ENCODE measurements around the gene GOLT1A. TPM values are rescaled to one million over a fixed set of nuclear protein-coding genes. Genes with fewer than 3 reads are reported as not detected.

Gene GOLT1A
- total and polyA plus RNA-seq, 4 donors: 14.1 to 103 (median 52.7) TPM

- Histone ChIP-seq H3K9ac (ENCODE audit: low read depth in 1 of 2, low read length in 2 of 2) (no peak overlapping the region), H3K27ac (ENCODE audit: low read depth in 1 of 2, low read length in 2 of 2) (peak overlapping the region; percentile 73 to 95), H3K4me1 (ENCODE audit: control insufficient read depth in 4 of 4, insufficient read depth in 4 of 4, low read length in 3 of 4) (peaks cover 6 to 58% (median 43%) of the 10 kb centered on the region in 4 donors), H3K36me3 (ENCODE audit: control insufficient read depth in 4 of 4, insufficient read depth in 3 of 4, low read depth in 1 of 4, low read length in 3 of 4) (peaks cover 0 to 16% (median 11%) of the 10 kb centered on the region in 4 donors), H3K27me3 (ENCODE audit: control insufficient read depth in 4 of 4, insufficient read depth in 4 of 4, low read length in 3 of 4) (no peaks in the 10 kb centered on the region), H3K9me3 (ENCODE audit: control insufficient read depth in 4 of 4, low read length in 3 of 4) (no peaks in the 10 kb centered on the region), H3K4me3 (ENCODE audit: low read depth in 1 of 3, low read length in 3 of 3) (no peak overlapping the region)
- 90% methylated on average over 6 of the region's 6 CpGs for whole genome bisulfite sequencing
- no peak for DNase-seq (ENCODE audit: low spot score)
- TF ChIP-seq, protein P1, sequence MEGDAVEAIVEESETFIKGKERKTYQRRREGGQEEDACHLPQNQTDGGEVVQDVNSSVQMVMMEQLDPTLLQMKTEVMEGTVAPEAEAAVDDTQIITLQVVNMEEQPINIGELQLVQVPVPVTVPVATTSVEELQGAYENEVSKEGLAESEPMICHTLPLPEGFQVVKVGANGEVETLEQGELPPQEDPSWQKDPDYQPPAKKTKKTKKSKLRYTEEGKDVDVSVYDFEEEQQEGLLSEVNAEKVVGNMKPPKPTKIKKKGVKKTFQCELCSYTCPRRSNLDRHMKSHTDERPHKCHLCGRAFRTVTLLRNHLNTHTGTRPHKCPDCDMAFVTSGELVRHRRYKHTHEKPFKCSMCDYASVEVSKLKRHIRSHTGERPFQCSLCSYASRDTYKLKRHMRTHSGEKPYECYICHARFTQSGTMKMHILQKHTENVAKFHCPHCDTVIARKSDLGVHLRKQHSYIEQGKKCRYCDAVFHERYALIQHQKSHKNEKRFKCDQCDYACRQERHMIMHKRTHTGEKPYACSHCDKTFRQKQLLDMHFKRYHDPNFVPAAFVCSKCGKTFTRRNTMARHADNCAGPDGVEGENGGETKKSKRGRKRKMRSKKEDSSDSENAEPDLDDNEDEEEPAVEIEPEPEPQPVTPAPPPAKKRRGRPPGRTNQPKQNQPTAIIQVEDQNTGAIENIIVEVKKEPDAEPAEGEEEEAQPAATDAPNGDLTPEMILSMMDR (IDR thresholded peaks at IDR 0.05; ENCODE audit: low read depth, low read length, missing input control): no peak
- no peak for TF ChIP-seq RAD21 (IDR thresholded peaks at IDR 0.05)
- no peak for TF ChIP-seq HNF4A (conservative IDR thresholded peaks at IDR 0.05)
- TF ChIP-seq, protein P2, sequence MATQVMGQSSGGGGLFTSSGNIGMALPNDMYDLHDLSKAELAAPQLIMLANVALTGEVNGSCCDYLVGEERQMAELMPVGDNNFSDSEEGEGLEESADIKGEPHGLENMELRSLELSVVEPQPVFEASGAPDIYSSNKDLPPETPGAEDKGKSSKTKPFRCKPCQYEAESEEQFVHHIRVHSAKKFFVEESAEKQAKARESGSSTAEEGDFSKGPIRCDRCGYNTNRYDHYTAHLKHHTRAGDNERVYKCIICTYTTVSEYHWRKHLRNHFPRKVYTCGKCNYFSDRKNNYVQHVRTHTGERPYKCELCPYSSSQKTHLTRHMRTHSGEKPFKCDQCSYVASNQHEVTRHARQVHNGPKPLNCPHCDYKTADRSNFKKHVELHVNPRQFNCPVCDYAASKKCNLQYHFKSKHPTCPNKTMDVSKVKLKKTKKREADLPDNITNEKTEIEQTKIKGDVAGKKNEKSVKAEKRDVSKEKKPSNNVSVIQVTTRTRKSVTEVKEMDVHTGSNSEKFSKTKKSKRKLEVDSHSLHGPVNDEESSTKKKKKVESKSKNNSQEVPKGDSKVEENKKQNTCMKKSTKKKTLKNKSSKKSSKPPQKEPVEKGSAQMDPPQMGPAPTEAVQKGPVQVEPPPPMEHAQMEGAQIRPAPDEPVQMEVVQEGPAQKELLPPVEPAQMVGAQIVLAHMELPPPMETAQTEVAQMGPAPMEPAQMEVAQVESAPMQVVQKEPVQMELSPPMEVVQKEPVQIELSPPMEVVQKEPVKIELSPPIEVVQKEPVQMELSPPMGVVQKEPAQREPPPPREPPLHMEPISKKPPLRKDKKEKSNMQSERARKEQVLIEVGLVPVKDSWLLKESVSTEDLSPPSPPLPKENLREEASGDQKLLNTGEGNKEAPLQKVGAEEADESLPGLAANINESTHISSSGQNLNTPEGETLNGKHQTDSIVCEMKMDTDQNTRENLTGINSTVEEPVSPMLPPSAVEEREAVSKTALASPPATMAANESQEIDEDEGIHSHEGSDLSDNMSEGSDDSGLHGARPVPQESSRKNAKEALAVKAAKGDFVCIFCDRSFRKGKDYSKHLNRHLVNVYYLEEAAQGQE (IDR thresholded peaks at IDR 0.05): no peak
- TF ChIP-seq RXRA (IDR thresholded peaks at IDR 0.05): no peak
- TF ChIP-seq, protein P3, sequence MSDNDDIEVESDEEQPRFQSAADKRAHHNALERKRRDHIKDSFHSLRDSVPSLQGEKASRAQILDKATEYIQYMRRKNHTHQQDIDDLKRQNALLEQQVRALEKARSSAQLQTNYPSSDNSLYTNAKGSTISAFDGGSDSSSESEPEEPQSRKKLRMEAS (IDR thresholded peaks at IDR 0.05): no peak
These were observed 38.3 kb upstream of the GOLT1A start for GRCh38 chr1:204251926-204252689.

DNA sequence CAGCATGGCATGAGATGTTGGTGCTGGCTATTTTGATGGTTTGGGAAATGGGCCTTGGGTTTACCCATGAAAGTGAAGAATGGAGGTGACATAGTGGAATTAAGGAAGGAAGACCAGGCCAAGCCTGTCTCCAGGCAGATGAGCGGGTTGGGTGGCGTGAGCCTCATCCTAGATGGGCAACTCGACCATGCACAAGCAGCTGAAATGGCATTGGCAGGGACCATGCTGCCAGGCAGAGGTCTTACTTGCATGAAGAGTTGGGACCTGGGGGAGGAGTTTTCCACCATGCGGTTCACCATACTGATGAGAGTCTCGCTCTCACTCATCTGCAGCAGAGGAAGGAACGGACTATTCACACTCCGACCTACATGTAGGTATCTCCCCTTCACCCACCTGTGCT is 37.5 kb upstream of the GOLT1A start:
- DNase-seq (ENCODE audit: low spot score): no peak
- H3K9me3 ChIP-seq (ENCODE audit: control insufficient read depth in 4 of 4, low read length in 3 of 4): no peaks in the 10 kb centered on the region
- no peak overlapping the region for H3K9ac ChIP-seq (ENCODE audit: low read depth in 1 of 2, low read length in 2 of 2)
- peak overlapping the region; percentile 36 to 95 for H3K27ac ChIP-seq (ENCODE audit: low read depth in 1 of 2, low read length in 2 of 2)
- 96% methylated on average over 7 of the region's 7 CpGs for WGBS
- H3K4me3 ChIP-seq (ENCODE audit: low read depth in 1 of 3, low read length in 3 of 3): no peak overlapping the region
- TF ChIP-seq RXRA (IDR thresholded peaks at IDR 0.05): no peak
- TF ChIP-seq HNF4A (conservative IDR thresholded peaks at IDR 0.05): no peak
- no peak for TF ChIP-seq EGR1 (IDR thresholded peaks at IDR 0.05; ENCODE audit: low read depth in 2 of 2)
- TF ChIP-seq GABPA (IDR thresholded peaks at IDR 0.05 in 1 of 2, conservative IDR thresholded peaks at IDR 0.05 in 1 of 2): no peak
- no peak for TF ChIP-seq TAF1 (conservative IDR thresholded peaks at IDR 0.05)
- no peak for TF ChIP-seq YY1 (IDR thresholded peaks at IDR 0.05)
- TF ChIP-seq, protein P3 (IDR thresholded peaks at IDR 0.05): no peak
- TF ChIP-seq FOXA1 (IDR thresholded peaks at IDR 0.05): no peak
- TF ChIP-seq NR2F2 (IDR thresholded peaks at IDR 0.05): no peak
- TF ChIP-seq, protein P2 (IDR thresholded peaks at IDR 0.05): no peak
- TF ChIP-seq, protein P4, sequence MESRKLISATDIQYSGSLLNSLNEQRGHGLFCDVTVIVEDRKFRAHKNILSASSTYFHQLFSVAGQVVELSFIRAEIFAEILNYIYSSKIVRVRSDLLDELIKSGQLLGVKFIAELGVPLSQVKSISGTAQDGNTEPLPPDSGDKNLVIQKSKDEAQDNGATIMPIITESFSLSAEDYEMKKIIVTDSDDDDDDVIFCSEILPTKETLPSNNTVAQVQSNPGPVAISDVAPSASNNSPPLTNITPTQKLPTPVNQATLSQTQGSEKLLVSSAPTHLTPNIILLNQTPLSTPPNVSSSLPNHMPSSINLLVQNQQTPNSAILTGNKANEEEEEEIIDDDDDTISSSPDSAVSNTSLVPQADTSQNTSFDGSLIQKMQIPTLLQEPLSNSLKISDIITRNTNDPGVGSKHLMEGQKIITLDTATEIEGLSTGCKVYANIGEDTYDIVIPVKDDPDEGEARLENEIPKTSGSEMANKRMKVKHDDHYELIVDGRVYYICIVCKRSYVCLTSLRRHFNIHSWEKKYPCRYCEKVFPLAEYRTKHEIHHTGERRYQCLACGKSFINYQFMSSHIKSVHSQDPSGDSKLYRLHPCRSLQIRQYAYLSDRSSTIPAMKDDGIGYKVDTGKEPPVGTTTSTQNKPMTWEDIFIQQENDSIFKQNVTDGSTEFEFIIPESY (IDR thresholded peaks at IDR 0.05): no peak
- TF ChIP-seq RAD21 (IDR thresholded peaks at IDR 0.05): no peak
- TF ChIP-seq HNF4G (IDR thresholded peaks at IDR 0.05): no peak
- TF ChIP-seq, protein P5, sequence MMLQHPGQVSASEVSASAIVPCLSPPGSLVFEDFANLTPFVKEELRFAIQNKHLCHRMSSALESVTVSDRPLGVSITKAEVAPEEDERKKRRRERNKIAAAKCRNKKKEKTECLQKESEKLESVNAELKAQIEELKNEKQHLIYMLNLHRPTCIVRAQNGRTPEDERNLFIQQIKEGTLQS (IDR thresholded peaks at IDR 0.05): no peak
- TF ChIP-seq FOXA2 (IDR thresholded peaks at IDR 0.05): no peak
- no peak for TF ChIP-seq SP1 (IDR thresholded peaks at IDR 0.05)
- TF ChIP-seq JUND (IDR thresholded peaks at IDR 0.05): no peak
- H3K27me3 ChIP-seq (ENCODE audit: control insufficient read depth in 4 of 4, insufficient read depth in 4 of 4, low read length in 3 of 4): no peaks in the 10 kb centered on the region
- peaks cover 3 to 49% (median 35%) of the 10 kb centered on the region in 4 donors for H3K4me1 ChIP-seq (ENCODE audit: control insufficient read depth in 4 of 4, insufficient read depth in 4 of 4, low read length in 3 of 4)
- peaks cover 0 to 20% (median 13%) of the 10 kb centered on the region in 4 donors for H3K36me3 ChIP-seq (ENCODE audit: control insufficient read depth in 4 of 4, insufficient read depth in 3 of 4, low read depth in 1 of 4, low read length in 3 of 4)
